PC-9 (cell line): ENCODE data around the gene MORN3. TPM values are rescaled to one million over a fixed set of nuclear protein-coding genes. Genes with fewer than 3 reads are reported as not detected.

Experiments used
- BruUV-seq: library from RNA; stranded (reverse); fragments of 400-500 nt; replicated peaks from 2 replicates; lab custom pipeline; 2021; lab: Mats Ljungman, UMichigan
- CTCF ChIA-PET: fragments of 300-600 bp; sonication (Branson Sonifier 250); formaldehyde crosslinking; loops from one replicate; lab custom pipeline; 2022; ENCODE audit warnings: antibody characterized with exemption; lab: Charles Lee
- POLR2A ChIA-PET: fragments of 300-600 bp; sonication (Branson Sonifier 250); formaldehyde crosslinking; loops from one replicate; lab custom pipeline; 2022; ENCODE audit warnings: antibody characterized with exemption; ENCODE audit not compliant: unreplicated experiment; lab: Charles Lee
- DNase-seq, 2 experiments: peaks; one replicate each; pipeline versions ENCODE4 v3.0.0 to v3.0.0-alpha.2; 2015 to 2022; ENCODE audit warnings: mixed read lengths in 1 of 2
- H2AFZ ChIP-seq: fragments of 200-600 bp; sonication (generic); 2 replicates; pipeline ENCODE4 v1.8.1; 2017; ENCODE audit warnings: antibody characterized with exemption
- H3F3A ChIP-seq: fragments of 200-600 bp; sonication (generic); 2 replicates; pipeline ENCODE4 v1.8.1; 2017; ENCODE audit warnings: antibody characterized with exemption, mild to moderate bottlenecking, low read depth; ENCODE audit not compliant: insufficient read depth
- H3K27ac ChIP-seq: fragments of 200-600 bp; sonication (generic); 2 replicates; pipeline ENCODE4 v1.6.1; 2016; ENCODE audit warnings: mixed run types
- H3K27me3 ChIP-seq: fragments of 200-600 bp; sonication (generic); 2 replicates; pipeline ENCODE4 v1.6.1; 2016; ENCODE audit warnings: low read depth, mixed run types; ENCODE audit not compliant: insufficient read depth
- H3K36me3 ChIP-seq: fragments of 200-600 bp; sonication (generic); 2 replicates; pipeline ENCODE4 v1.6.1; 2016; ENCODE audit warnings: low read depth, mixed run types
- H3K4me1 ChIP-seq: fragments of 200-600 bp; sonication (generic); replicated peaks from 2 replicates; pipeline ENCODE4 v1.6.1; 2016; ENCODE audit warnings: mixed run types; ENCODE audit not compliant: insufficient read depth
- H3K4me2 ChIP-seq: fragments of 200-600 bp; sonication (generic); 2 replicates; pipeline ENCODE4 v1.6.1; 2017; ENCODE audit warnings: mixed run types
- H3K4me3 ChIP-seq: fragments of 200-600 bp; sonication (generic); 2 replicates; pipeline ENCODE4 v1.6.1; 2016; ENCODE audit warnings: mixed run types
- H3K79me2 ChIP-seq: fragments of 200-600 bp; sonication (generic); 2 replicates; pipeline ENCODE4 v1.6.1; 2017; ENCODE audit warnings: low read depth, mixed run types
- H3K9me2 ChIP-seq: fragments of 200-600 bp; sonication (generic); 2 replicates; pipeline ENCODE4 v1.8.1; 2017; ENCODE audit warnings: mild to moderate bottlenecking; ENCODE audit not compliant: insufficient read depth
- H3K9me3 ChIP-seq: fragments of 200-600 bp; sonication (generic); 2 replicates; pipeline ENCODE4 v1.8.1; 2016; ENCODE audit warnings: low read depth; ENCODE audit not compliant: insufficient read depth
- H4K20me1 ChIP-seq: fragments of 200-600 bp; sonication (generic); 2 replicates; pipeline ENCODE4 v1.8.1; 2017; ENCODE audit not compliant: insufficient read depth
- CTCF ChIP-seq: fragments of 200-600 bp; sonication (generic); conservative IDR thresholded peaks from 2 replicates; pipeline ENCODE4 v1.6.1; 2017; ENCODE audit warnings: mixed run types, antibody characterized with exemption, mild to moderate bottlenecking, moderate library complexity
- EZH2 ChIP-seq: fragments of 200-600 bp; sonication (generic); IDR thresholded peaks from 2 replicates; pipeline ENCODE4 v1.8.0; 2017; ENCODE audit warnings: antibody characterized with exemption, low read depth
- intact Hi-C: fragments of 100-400 bp; cut with micrococcal nuclease; formaldehyde crosslinking; loops from one replicate; pipeline ENCODE4 v1.10.0; 2022; ENCODE audit not compliant: unreplicated experiment
- total RNA-seq: library from RNA; stranded (reverse); gene quantifications from 2 replicates; pipeline ENCODE4 v1.2.3, GENCODE V29; 2021

Gene MORN3
- total RNA-seq, 1 experiment from 2014 or later: 1.8 TPM

GRCh38 chr12:121657305-121658008, 12.0 kb downstream of the MORN3 start:
- H4K20me1 ChIP-seq: no peaks in the 10 kb centered on the region
- intact Hi-C loops: no loop called here
- H3K9me2 ChIP-seq: no peaks in the 10 kb centered on the region
- ChIA-PET POLR2A (no interaction called here), CTCF (no interaction called here)
- no peaks in the 10 kb centered on the region for H3K9me3 ChIP-seq
- no peaks in the 10 kb centered on the region for H3K79me2 ChIP-seq
- peaks cover 11% of the 10 kb centered on the region; the same call in 1 of the 2 replicates for H3F3A ChIP-seq
- no peak overlapping the region for H2AFZ ChIP-seq
- H3K4me3 ChIP-seq: no peak overlapping the region
- H3K4me1 ChIP-seq: no peaks in the 10 kb centered on the region
- H3K4me2 ChIP-seq: no peak overlapping the region
- no peak overlapping the region for H3K27ac ChIP-seq
- no peak for DNase-seq
- BruUV-seq: no TSS peak
- H3K27me3 ChIP-seq: no peaks in the 10 kb centered on the region
- TF ChIP-seq EZH2 (no peak), CTCF (no peak)
- no peaks in the 10 kb centered on the region for H3K36me3 ChIP-seq

DNA sequence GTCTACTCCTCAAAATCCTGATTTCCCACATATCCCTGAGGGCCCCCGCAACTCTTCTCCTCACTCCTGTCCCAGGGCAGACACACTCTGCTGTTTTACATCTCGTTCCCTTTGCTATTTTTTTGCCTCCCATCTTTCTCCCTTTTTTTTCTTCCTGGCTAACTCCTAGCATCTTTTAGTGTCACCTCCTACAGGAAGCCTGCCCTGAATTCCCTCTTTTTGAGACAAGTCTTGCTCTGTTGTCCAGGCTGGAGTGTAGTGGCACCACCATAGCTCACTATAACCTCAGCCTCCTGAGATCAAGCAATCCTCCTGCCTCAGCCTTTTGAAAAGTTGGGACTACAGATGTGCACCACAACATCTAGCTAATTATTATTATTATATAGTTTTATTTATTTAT, 13.3 kb downstream of the MORN3 start:
- no peaks in the 10 kb centered on the region for H3K36me3 ChIP-seq
- no peaks in the 10 kb centered on the region for H3K9me3 ChIP-seq
- H3K4me2 ChIP-seq: no peak overlapping the region
- H3K4me1 ChIP-seq: no peaks in the 10 kb centered on the region
- ChIA-PET POLR2A (interaction anchor here (0.6 kb wide), 1 partner anchor 57 kb away, joined by 3 read pairs; no protein-coding TSS in a partner anchor), CTCF (no interaction called here)
- no peak overlapping the region for H2AFZ ChIP-seq
- no peaks in the 10 kb centered on the region for H3K79me2 ChIP-seq
- H4K20me1 ChIP-seq: no peaks in the 10 kb centered on the region
- no peaks in the 10 kb centered on the region for H3K9me2 ChIP-seq
- intact Hi-C loops: no loop called here
- no peak overlapping the region for H3K4me3 ChIP-seq
- TF ChIP-seq EZH2: no peak
- TF ChIP-seq CTCF: no peak
- no peaks in the 10 kb centered on the region for H3K27me3 ChIP-seq
- no peak overlapping the region for H3K27ac ChIP-seq
- DNase-seq: no peak
- no TSS peak for BruUV-seq
- peaks cover 6% of the 10 kb centered on the region; the same call in 1 of the 2 replicates for H3F3A ChIP-seq

- Histone ChIP-seq H2AFZ (no peak overlapping the region), H3F3A (peaks cover 6% of the 10 kb centered on the region; the same call in 1 of the 2 replicates), H3K79me2 (no peaks in the 10 kb centered on the region), H3K27me3 (no peaks in the 10 kb centered on the region), H3K9me3 (no peaks in the 10 kb centered on the region), H3K27ac (no peak overlapping the region), H3K4me2 (no peak overlapping the region), H3K4me3 (no peak overlapping the region), H3K9me2 (no peaks in the 10 kb centered on the region), H3K4me1 (no peaks in the 10 kb centered on the region), H4K20me1 (no peaks in the 10 kb centered on the region), H3K36me3 (no peaks in the 10 kb centered on the region)
- BruUV-seq: no TSS peak
- intact Hi-C loops: no loop called here
- no peak for TF ChIP-seq CTCF
- no peak for TF ChIP-seq EZH2
- ChIA-PET CTCF (no interaction called here), POLR2A (no interaction called here)
- DNase-seq: no peak
Measured at GRCh38 chr12:121653999-121654398, 15.5 kb downstream of the MORN3 start.
